Breast epithelium (tissue), 4 donors: Measurements from ENCODE around the gene AAGAB. TPM values are rescaled to one million over a fixed set of nuclear protein-coding genes. Genes with fewer than 3 reads are reported as not detected.

Source experiments
- DNase-seq, 2 donors: peaks; one replicate each; pipeline ENCODE4 v3.0.0-alpha.2; 2019; ENCODE audit warnings: low spot score in 2 of 2
- H3K27ac ChIP-seq, 2 donors: fragments of 200-600 bp; sonication (generic) in 1 of 2; one replicate each; pipeline ENCODE4 v1.5.1; 2016 to 2019; ENCODE audit warnings: mild to moderate bottlenecking in 1 of 2
- H3K27me3 ChIP-seq, 2 donors: fragments of 200-600 bp; sonication (generic) in 1 of 2; one replicate each; pipeline versions ENCODE4 v1.5.1 to v1.6.0; 2017 to 2019; ENCODE audit warnings: control low read depth in 1 of 2, mild to moderate bottlenecking in 1 of 2
- H3K36me3 ChIP-seq: fragments of 200-600 bp; one replicate; pipeline ENCODE4 v1.5.1; 2019
- H3K4me1 ChIP-seq, 2 donors: fragments of 200-600 bp; sonication (generic); one replicate each; pipeline ENCODE4 v1.5.1; 2016 to 2019; ENCODE audit warnings: control low read depth in 1 of 2
- H3K4me3 ChIP-seq, 3 donors: fragments of 200-600 bp; sonication (generic); 1 replicate in 2 of 3; 2 replicates in 1 of 3; pipeline ENCODE4 v1.5.1; 2016 to 2019; ENCODE audit warnings: mild to moderate bottlenecking in 3 of 3, moderate library complexity in 2 of 3
- H3K9me3 ChIP-seq, 2 donors: fragments of 200-600 bp; sonication (generic) in 1 of 2; one replicate each; pipeline ENCODE4 v1.5.1; 2016 to 2019; ENCODE audit warnings: control low read depth in 1 of 2
- POLR2A ChIP-seq: fragments of 450-650 bp; IDR thresholded peaks from one replicate; pipeline ENCODE4 v1.6.1; 2016; ENCODE audit warnings: antibody characterized with exemption, mild to moderate bottlenecking, moderate library complexity
- POLR2AphosphoS5 ChIP-seq, 3 donors: sonication (generic); formaldehyde crosslinking; IDR thresholded peaks; one replicate each; pipeline ENCODE4 v1.6.1; 2017; ENCODE audit warnings: antibody characterized with exemption in 3 of 3
- intact Hi-C: fragments of 100-400 bp; cut with DNase I; formaldehyde crosslinking; loops from one replicate; pipeline ENCODE4 v1.15.1; 2023; ENCODE audit warnings: low total_unique reads
- total RNA-seq, 3 donors: library from RNA; depleted of rRNA; stranded (reverse); fragments of >200 nt; gene quantifications; one replicate each; pipeline ENCODE4 v1.1.0, GENCODE V29; 2016
- TF ChIP-seq, protein P1 (sequence below), 3 donors: fragments of 450-650 bp; IDR thresholded peaks; one replicate each; pipeline ENCODE4 v1.5.1; 2016 to 2017; ENCODE audit warnings: antibody characterized with exemption in 3 of 3, mild to moderate bottlenecking in 3 of 3, moderate library complexity in 3 of 3

AAGAB gene
- total RNA-seq, 3 donors from 2014 or later: 23.2 to 49.8 (median 46.5) TPM

DNA sequence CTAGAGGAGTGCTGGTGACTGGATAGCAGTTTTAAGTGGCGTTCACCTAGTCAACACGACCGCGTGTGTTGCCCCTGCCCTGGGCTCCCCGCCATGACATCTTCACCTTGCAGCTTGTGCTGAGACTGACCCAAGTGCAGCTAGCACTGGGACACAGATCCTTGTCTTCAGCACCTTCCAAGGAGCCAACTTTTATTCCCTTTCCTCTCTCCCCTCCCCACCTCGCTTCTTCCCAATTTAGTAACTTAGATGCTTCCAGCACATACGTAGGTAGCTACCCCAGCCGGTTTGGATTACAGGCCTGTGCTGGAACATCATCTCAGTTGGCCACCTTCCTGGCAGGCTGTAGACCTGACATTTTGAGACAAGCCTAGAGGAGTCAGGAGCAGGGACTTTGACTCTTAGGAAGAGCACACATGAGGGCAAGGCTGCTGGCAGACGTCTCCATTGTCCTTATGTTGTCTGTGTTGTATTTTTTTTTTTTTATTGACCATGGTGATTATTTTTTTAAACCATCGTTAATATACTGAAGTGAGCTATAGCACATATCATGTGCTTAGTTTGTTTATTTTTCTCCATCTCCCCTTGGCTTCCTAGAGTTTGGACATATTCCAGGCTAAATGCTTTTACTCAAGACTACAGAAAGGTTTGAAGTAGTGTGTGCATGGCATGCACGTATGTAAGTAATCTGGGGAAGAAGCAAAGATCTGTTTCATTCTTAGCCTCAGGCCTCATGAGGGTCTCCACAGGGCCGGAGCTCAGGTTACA, 61.1 kb downstream of the AAGAB start:
- Histone ChIP-seq H3K4me3 (no peak overlapping the region), H3K9me3 (no peaks in the 10 kb centered on the region), H3K27ac (peak overlapping the region; percentile 40 to 70), H3K4me1 (no peaks in the 10 kb centered on the region), H3K36me3 (no peaks in the 10 kb centered on the region), H3K27me3 (no peaks in the 10 kb centered on the region)
- intact Hi-C loops: no loop called here
- no peak for DNase-seq
- peak in 1 of 3 donors; percentile 12 for TF ChIP-seq POLR2AphosphoS5 (IDR thresholded peaks at IDR 0.05)
- TF ChIP-seq POLR2A: no peak

DNA sequence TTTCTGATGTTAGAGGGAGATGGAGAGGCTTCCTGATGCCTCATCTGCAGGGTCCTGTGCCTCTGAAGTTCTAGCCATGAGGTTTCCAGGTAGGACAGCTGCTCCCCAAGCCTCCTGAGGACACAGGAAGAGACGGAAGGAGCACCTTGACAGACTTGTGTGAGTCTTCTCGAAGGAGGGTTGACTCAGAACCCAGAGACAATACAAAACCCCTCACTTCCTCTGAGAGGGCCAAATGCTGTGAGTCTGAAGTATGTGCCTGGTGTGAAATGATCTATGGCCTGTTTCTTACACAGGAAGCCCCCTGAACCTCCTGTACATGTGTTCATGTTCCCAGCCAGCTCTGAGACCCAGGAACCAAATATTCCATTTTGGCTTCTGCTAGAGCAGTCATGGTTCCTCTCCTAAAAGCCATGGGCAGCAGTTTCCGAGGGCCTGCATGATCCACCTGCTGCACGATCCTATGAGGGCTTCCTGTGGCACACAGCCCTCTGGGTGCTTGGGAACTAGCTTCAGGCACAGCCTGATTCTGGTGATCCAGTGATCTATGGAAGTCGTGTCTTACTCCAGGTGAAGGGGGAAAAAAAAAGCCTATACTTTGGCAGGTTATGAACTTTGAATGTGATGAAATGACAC, 62.2 kb downstream of the AAGAB start:
- TF ChIP-seq POLR2A (no peak), POLR2AphosphoS5 (IDR thresholded peaks at IDR 0.05) (peak in 1 of 3 donors; percentile 22)
- H3K27me3 ChIP-seq: no peaks in the 10 kb centered on the region
- intact Hi-C loops: no loop called here
- no peaks in the 10 kb centered on the region for H3K9me3 ChIP-seq
- no peaks in the 10 kb centered on the region for H3K36me3 ChIP-seq
- H3K27ac ChIP-seq: peak overlapping the region in 1 of 2 donors; percentile 70
- H3K4me3 ChIP-seq: no peak overlapping the region
- no peak for DNase-seq
- no peaks in the 10 kb centered on the region for H3K4me1 ChIP-seq

DNA sequence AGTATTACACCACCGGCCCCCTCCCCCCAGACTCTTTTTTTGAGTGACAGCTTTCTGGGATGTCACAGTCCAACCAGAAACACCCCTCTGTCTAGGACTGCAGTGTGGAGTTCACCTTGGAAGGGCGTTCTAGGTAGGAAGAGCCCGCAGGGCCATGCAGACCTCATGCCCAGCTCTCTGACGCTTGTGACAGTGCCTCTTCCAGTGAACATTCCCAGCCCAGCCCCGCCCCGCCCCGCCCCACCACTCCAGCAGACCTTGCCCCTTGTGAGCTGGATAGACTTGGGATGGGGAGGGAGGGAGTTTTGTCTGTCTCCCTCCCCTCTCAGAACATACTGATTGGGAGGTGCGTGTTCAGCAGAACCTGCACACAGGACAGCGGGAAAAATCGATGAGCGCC, 63.6 kb downstream of the AAGAB start:
- no peak for TF ChIP-seq POLR2A
- no peak for TF ChIP-seq POLR2AphosphoS5 (IDR thresholded peaks at IDR 0.05)
- TF ChIP-seq, protein P1, sequence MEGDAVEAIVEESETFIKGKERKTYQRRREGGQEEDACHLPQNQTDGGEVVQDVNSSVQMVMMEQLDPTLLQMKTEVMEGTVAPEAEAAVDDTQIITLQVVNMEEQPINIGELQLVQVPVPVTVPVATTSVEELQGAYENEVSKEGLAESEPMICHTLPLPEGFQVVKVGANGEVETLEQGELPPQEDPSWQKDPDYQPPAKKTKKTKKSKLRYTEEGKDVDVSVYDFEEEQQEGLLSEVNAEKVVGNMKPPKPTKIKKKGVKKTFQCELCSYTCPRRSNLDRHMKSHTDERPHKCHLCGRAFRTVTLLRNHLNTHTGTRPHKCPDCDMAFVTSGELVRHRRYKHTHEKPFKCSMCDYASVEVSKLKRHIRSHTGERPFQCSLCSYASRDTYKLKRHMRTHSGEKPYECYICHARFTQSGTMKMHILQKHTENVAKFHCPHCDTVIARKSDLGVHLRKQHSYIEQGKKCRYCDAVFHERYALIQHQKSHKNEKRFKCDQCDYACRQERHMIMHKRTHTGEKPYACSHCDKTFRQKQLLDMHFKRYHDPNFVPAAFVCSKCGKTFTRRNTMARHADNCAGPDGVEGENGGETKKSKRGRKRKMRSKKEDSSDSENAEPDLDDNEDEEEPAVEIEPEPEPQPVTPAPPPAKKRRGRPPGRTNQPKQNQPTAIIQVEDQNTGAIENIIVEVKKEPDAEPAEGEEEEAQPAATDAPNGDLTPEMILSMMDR (IDR thresholded peaks at IDR 0.05): no peak
- Histone ChIP-seq H3K4me1 (peaks cover 4 to 9% of the 10 kb centered on the region in 2 donors), H3K9me3 (no peaks in the 10 kb centered on the region), H3K4me3 (no peak overlapping the region), H3K27ac (peak overlapping the region in 1 of 2 donors; percentile 95), H3K36me3 (no peaks in the 10 kb centered on the region), H3K27me3 (no peaks in the 10 kb centered on the region)
- intact Hi-C loops: no loop called here
- DNase-seq: no peak

DNA sequence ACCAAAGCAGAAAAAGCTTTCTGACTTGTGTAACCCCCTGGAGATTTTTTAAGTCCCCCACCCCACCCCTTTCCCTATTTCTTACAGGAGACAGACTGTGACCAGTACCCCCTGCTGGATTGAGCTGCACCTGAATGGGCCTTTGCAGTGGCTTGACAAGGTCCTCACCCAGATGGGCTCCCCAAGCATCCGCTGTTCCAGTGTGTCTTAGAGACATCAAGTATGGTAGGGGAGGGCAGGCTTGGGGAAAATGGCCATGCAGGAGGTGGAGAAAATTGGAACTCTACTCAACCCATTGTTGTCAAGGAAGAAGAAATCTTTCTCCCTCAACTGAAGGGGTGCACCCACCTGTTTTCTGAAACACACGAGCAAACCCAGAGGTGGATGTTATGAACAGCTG, 64.1 kb downstream of the AAGAB start:
- peak overlapping the region; percentile 74 to 95 for H3K27ac ChIP-seq
- H3K9me3 ChIP-seq: no peaks in the 10 kb centered on the region
- no peak for DNase-seq
- TF ChIP-seq POLR2A: no peak
- TF ChIP-seq, protein P1 (IDR thresholded peaks at IDR 0.05): no peak
- no peak for TF ChIP-seq POLR2AphosphoS5 (IDR thresholded peaks at IDR 0.05)
- H3K27me3 ChIP-seq: no peaks in the 10 kb centered on the region
- no peaks in the 10 kb centered on the region for H3K36me3 ChIP-seq
- intact Hi-C loops: no loop called here
- no peak overlapping the region for H3K4me3 ChIP-seq
- H3K4me1 ChIP-seq: peaks cover 5 to 9% of the 10 kb centered on the region in 2 donors

DNA sequence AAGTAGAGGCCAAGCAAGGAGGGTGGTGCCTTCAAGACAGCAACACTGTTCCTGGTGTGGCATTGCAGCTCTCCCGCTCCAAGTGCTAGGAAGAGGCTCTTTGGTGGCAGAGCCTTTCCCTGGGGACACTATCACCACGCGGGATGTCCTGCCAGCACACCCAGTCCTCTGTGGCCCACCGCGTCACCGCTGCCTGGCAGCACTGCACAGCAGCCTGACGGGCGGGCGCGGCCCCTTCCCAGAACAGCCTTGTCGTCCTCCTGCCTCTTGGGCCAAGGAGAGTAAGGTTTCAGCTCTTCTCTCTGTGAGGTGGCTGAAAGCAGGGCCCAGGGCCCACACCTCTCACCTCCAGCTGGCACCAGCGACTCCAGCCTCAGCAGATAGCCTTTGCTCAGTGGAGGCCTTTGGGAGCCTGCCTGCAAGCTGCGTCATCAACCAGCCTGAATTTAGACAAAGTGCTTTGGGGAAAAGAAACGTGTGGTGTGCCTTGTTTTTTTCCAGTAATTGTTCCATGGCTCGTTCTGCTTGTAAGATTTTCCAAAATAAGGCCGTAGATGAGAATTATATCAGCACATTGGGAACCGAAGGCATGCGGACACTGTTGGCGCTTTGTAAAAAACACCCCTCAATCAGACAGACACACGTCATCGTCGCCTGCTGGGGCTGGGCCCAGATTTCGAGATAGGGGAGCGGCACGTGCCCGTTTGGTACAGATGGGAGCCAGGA, 65.0 kb downstream of the AAGAB start:
- Histone ChIP-seq H3K36me3 (no peaks in the 10 kb centered on the region), H3K27ac (peak overlapping the region; percentile 74 to 95), H3K27me3 (no peaks in the 10 kb centered on the region), H3K4me1 (peaks cover 5 to 9% of the 10 kb centered on the region in 2 donors), H3K9me3 (no peaks in the 10 kb centered on the region), H3K4me3 (no peak overlapping the region)
- no peak for DNase-seq
- intact Hi-C loops: no loop called here
- TF ChIP-seq POLR2A (no peak), POLR2AphosphoS5 (IDR thresholded peaks at IDR 0.05) (peak in 1 of 3 donors; percentile 47)
- TF ChIP-seq, protein P1 (IDR thresholded peaks at IDR 0.05): no peak
